PFSK-1 (cell line): ENCODE results near the gene RRP8.

Experiments used
- FOXP2 ChIP-seq: optimal IDR thresholded peaks from 2 replicates; pipeline ENCODE3; 2011; ENCODE audit warnings: borderline replicate concordance, control low read depth, inconsistent platforms; ENCODE audit not compliant: insufficient read depth; ENCODE audit errors: extremely low read length, extremely low read depth
- POLR2AphosphoS5 ChIP-seq: IDR thresholded peaks from 2 replicates; pipeline ENCODE4 v1.6.1; 2012; ENCODE audit warnings: low read depth, mild to moderate bottlenecking, control low read depth, low read length, moderate library complexity
- TAF1 ChIP-seq: IDR thresholded peaks from 2 replicates; pipeline ENCODE4 v1.6.1; 2012; ENCODE audit warnings: low read length, control low read depth, borderline replicate concordance; ENCODE audit not compliant: insufficient read depth
- TF ChIP-seq, protein P1 (sequence below), 2 experiments: IDR thresholded peaks; 2 replicates each; pipeline versions ENCODE4 v1.6.1 to v1.8.0; 2011 to 2012; ENCODE audit warnings: low read depth in 2 of 2, low read length in 2 of 2, control low read depth in 1 of 2, inconsistent platforms in 1 of 2, mild to moderate bottlenecking in 1 of 2, moderate library complexity in 1 of 2; ENCODE audit not compliant: insufficient read depth in 1 of 2

- TF ChIP-seq POLR2AphosphoS5 (no peak), FOXP2 (no peak), TAF1 (no peak)
- TF ChIP-seq, protein P1, sequence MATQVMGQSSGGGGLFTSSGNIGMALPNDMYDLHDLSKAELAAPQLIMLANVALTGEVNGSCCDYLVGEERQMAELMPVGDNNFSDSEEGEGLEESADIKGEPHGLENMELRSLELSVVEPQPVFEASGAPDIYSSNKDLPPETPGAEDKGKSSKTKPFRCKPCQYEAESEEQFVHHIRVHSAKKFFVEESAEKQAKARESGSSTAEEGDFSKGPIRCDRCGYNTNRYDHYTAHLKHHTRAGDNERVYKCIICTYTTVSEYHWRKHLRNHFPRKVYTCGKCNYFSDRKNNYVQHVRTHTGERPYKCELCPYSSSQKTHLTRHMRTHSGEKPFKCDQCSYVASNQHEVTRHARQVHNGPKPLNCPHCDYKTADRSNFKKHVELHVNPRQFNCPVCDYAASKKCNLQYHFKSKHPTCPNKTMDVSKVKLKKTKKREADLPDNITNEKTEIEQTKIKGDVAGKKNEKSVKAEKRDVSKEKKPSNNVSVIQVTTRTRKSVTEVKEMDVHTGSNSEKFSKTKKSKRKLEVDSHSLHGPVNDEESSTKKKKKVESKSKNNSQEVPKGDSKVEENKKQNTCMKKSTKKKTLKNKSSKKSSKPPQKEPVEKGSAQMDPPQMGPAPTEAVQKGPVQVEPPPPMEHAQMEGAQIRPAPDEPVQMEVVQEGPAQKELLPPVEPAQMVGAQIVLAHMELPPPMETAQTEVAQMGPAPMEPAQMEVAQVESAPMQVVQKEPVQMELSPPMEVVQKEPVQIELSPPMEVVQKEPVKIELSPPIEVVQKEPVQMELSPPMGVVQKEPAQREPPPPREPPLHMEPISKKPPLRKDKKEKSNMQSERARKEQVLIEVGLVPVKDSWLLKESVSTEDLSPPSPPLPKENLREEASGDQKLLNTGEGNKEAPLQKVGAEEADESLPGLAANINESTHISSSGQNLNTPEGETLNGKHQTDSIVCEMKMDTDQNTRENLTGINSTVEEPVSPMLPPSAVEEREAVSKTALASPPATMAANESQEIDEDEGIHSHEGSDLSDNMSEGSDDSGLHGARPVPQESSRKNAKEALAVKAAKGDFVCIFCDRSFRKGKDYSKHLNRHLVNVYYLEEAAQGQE (IDR thresholded peaks at IDR 0.05; ENCODE audit: insufficient read depth in 1 of 2, low read depth in 2 of 2, low read length in 2 of 2): no peak
Observed at GRCh38 chr11:6547177-6547576, 56.2 kb downstream of the RRP8 start.
